Stimulated activated memory B cell treated with anti-CD40 and anti-IgM and Interleukin-4, amounts not matched to agents 10 μg/mL and 1 μg/mL and 100 μg/mL, for 72 hours (primary cell): ENCODE results near the gene HOXC10.

Experiments
- ATAC-seq: fragments of 150-1000 bp; cut with Tn5 transposase; 2 replicates; pipeline ENCODE4 v1.10.0; 2021
- H3K27ac Mint-ChIP-seq: one replicate; pipeline ENCODE4 v1.8.0; 2022; ENCODE audit warnings: mild to moderate bottlenecking, mixed read lengths
- H3K27me3 Mint-ChIP-seq: one replicate; pipeline ENCODE4 v1.8.0; 2022; ENCODE audit warnings: mixed read lengths
- H3K36me3 Mint-ChIP-seq: one replicate; pipeline ENCODE4 v1.8.0; 2022; ENCODE audit warnings: mixed read lengths
- H3K4me1 Mint-ChIP-seq: one replicate; pipeline ENCODE4 v1.8.0; 2022; ENCODE audit warnings: mixed read lengths
- H3K4me3 Mint-ChIP-seq: one replicate; pipeline ENCODE4 v1.8.0; 2022; ENCODE audit warnings: mild to moderate bottlenecking, moderate library complexity, mixed read lengths
- H3K9me3 Mint-ChIP-seq: one replicate; pipeline ENCODE4 v1.8.0; 2022; ENCODE audit warnings: mixed read lengths

The HOXC10 gene

GRCh38 chr12:53947743-53948142 lies 37.2 kb upstream of the HOXC10 start:
- Mint-ChIP-seq H3K9me3 (no peaks in the 10 kb centered on the region), H3K4me3 (no peak overlapping the region), H3K36me3 (no peaks in the 10 kb centered on the region), H3K27me3 (peaks cover 94% of the 10 kb centered on the region), H3K4me1 (peaks cover 18% of the 10 kb centered on the region), H3K27ac (no peak overlapping the region)
- no peak for ATAC-seq

- H3K9me3 Mint-ChIP-seq: peaks cover 3% of the 10 kb centered on the region
- H3K4me1 Mint-ChIP-seq: peaks cover 18% of the 10 kb centered on the region
- no peak overlapping the region for H3K4me3 Mint-ChIP-seq
- peaks cover 94% of the 10 kb centered on the region for H3K27me3 Mint-ChIP-seq
- no peaks in the 10 kb centered on the region for H3K36me3 Mint-ChIP-seq
- no peak overlapping the region for H3K27ac Mint-ChIP-seq
- no peak for ATAC-seq
Observed at GRCh38 chr12:53948650-53949593, 36.0 kb upstream of the HOXC10 start.

GRCh38 chr12:53949631-53950436 lies 35.1 kb upstream of the HOXC10 start:
- Mint-ChIP-seq H3K4me1 (peaks cover 16% of the 10 kb centered on the region), H3K27ac (no peak overlapping the region), H3K4me3 (no peak overlapping the region), H3K36me3 (no peaks in the 10 kb centered on the region), H3K9me3 (peaks cover 3% of the 10 kb centered on the region), H3K27me3 (peaks cover 94% of the 10 kb centered on the region)
- ATAC-seq: no peak

- Mint-ChIP-seq H3K4me3 (no peak overlapping the region), H3K27ac (no peak overlapping the region), H3K4me1 (peaks cover 10% of the 10 kb centered on the region), H3K36me3 (no peaks in the 10 kb centered on the region), H3K27me3 (peaks cover 94% of the 10 kb centered on the region), H3K9me3 (peaks cover 3% of the 10 kb centered on the region)
- no peak for ATAC-seq
Observed at GRCh38 chr12:53950437-53950773, 34.5 kb upstream of the HOXC10 start.

GRCh38 chr12:53950789-53951576 lies 34.0 kb upstream of the HOXC10 start:
- H3K27me3 Mint-ChIP-seq: peaks cover 94% of the 10 kb centered on the region
- ATAC-seq: no peak
- H3K36me3 Mint-ChIP-seq: no peaks in the 10 kb centered on the region
- peaks cover 6% of the 10 kb centered on the region for H3K9me3 Mint-ChIP-seq
- peaks cover 15% of the 10 kb centered on the region for H3K4me1 Mint-ChIP-seq
- H3K27ac Mint-ChIP-seq: no peak overlapping the region
- no peak overlapping the region for H3K4me3 Mint-ChIP-seq

GRCh38 chr12:53951577-53952334 lies 33.2 kb upstream of the HOXC10 start:
- no peak overlapping the region for H3K27ac Mint-ChIP-seq
- peaks cover 94% of the 10 kb centered on the region for H3K27me3 Mint-ChIP-seq
- peaks cover 7% of the 10 kb centered on the region for H3K9me3 Mint-ChIP-seq
- no peak overlapping the region for H3K4me3 Mint-ChIP-seq
- peaks cover 23% of the 10 kb centered on the region for H3K4me1 Mint-ChIP-seq
- no peaks in the 10 kb centered on the region for H3K36me3 Mint-ChIP-seq
- no peak for ATAC-seq

- H3K36me3 Mint-ChIP-seq: no peaks in the 10 kb centered on the region
- H3K9me3 Mint-ChIP-seq: peaks cover 7% of the 10 kb centered on the region
- ATAC-seq: no peak
- no peak overlapping the region for H3K4me3 Mint-ChIP-seq
- peaks cover 28% of the 10 kb centered on the region for H3K4me1 Mint-ChIP-seq
- H3K27me3 Mint-ChIP-seq: peaks cover 99% of the 10 kb centered on the region
- no peak overlapping the region for H3K27ac Mint-ChIP-seq
Observed at GRCh38 chr12:53952335-53952694, 32.6 kb upstream of the HOXC10 start.

- Mint-ChIP-seq H3K27me3 (peaks cover 100% of the 10 kb centered on the region), H3K4me1 (peaks cover 33% of the 10 kb centered on the region), H3K9me3 (peaks cover 7% of the 10 kb centered on the region), H3K4me3 (no peak overlapping the region), H3K27ac (no peak overlapping the region), H3K36me3 (no peaks in the 10 kb centered on the region)
- ATAC-seq: no peak
Observed at GRCh38 chr12:53952871-53953734, 31.8 kb upstream of the HOXC10 start.

- peaks cover 7% of the 10 kb centered on the region for H3K9me3 Mint-ChIP-seq
- ATAC-seq: no peak
- H3K4me3 Mint-ChIP-seq: no peak overlapping the region
- H3K36me3 Mint-ChIP-seq: no peaks in the 10 kb centered on the region
- no peak overlapping the region for H3K27ac Mint-ChIP-seq
- H3K27me3 Mint-ChIP-seq: peaks cover 100% of the 10 kb centered on the region
- H3K4me1 Mint-ChIP-seq: peaks cover 36% of the 10 kb centered on the region
Observed at GRCh38 chr12:53953831-53954693, 30.9 kb upstream of the HOXC10 start.

- Mint-ChIP-seq H3K27me3 (peaks cover 100% of the 10 kb centered on the region), H3K4me1 (peaks cover 37% of the 10 kb centered on the region), H3K4me3 (no peak within 1 kb of the TSS), H3K9me3 (peaks cover 7% of the 10 kb centered on the region), H3K36me3 (no peaks in the 10 kb centered on the region), H3K27ac (no peak within 1 kb of the TSS)
- no peak for ATAC-seq
Observed at GRCh38 chr12:53954694-53955035, 30.3 kb upstream of the HOXC10 start, which contains the start of gene HOXC12. Gene HOXC12 (plus strand): TSS chr12:53954903. CDS start chr12:53954930, 27 bp downstream.

GRCh38 chr12:53955036-53955775 lies 29.7 kb upstream of the HOXC10 start:
- peaks cover 10% of the 10 kb centered on the region for H3K9me3 Mint-ChIP-seq
- H3K4me1 Mint-ChIP-seq: peaks cover 42% of the 10 kb centered on the region
- H3K27me3 Mint-ChIP-seq: peaks cover 100% of the 10 kb centered on the region
- no peak overlapping the region for H3K27ac Mint-ChIP-seq
- H3K36me3 Mint-ChIP-seq: no peaks in the 10 kb centered on the region
- no peak for ATAC-seq
- H3K4me3 Mint-ChIP-seq: no peak overlapping the region

GRCh38 chr12:53955776-53956250 lies 29.1 kb upstream of the HOXC10 start:
- H3K9me3 Mint-ChIP-seq: peaks cover 10% of the 10 kb centered on the region
- no peak overlapping the region for H3K4me3 Mint-ChIP-seq
- peaks cover 44% of the 10 kb centered on the region for H3K4me1 Mint-ChIP-seq
- no peak overlapping the region for H3K27ac Mint-ChIP-seq
- H3K27me3 Mint-ChIP-seq: peaks cover 100% of the 10 kb centered on the region
- no peaks in the 10 kb centered on the region for H3K36me3 Mint-ChIP-seq
- ATAC-seq: no peak
